HepG2 (cell line): ENCODE data around the gene TIFAB. TPM values are rescaled to one million over a fixed set of nuclear protein-coding genes. Genes with fewer than 3 reads are reported as not detected.

Source experiments
- ETV6 ChIP-seq: sonication (generic); formaldehyde crosslinking; conservative IDR thresholded peaks from 2 replicates; pipeline ENCODE4 v1.4.0; 2020; ENCODE audit warnings: missing genetic modification reagents
- FOSL2 ChIP-seq: sonication (generic); formaldehyde crosslinking; IDR thresholded peaks from 2 replicates; pipeline ENCODE4 v1.4.0; 2020; ENCODE audit warnings: missing genetic modification reagents
- HDAC2 ChIP-seq: sonication (generic); formaldehyde crosslinking; IDR thresholded peaks from 2 replicates; pipeline ENCODE4 v1.4.0; 2020; ENCODE audit warnings: missing genetic modification reagents
- NONO ChIP-seq, 2 experiments: fragments of 450-650 bp in 1 of 2; sonication (generic) in 1 of 2; formaldehyde crosslinking in 1 of 2; IDR thresholded peaks in 1 of 2; conservative IDR thresholded peaks in 1 of 2; 2 replicates each; pipeline versions ENCODE4 v1.6.1 to v1.8.0; 2017 to 2022; ENCODE audit warnings: mild to moderate bottlenecking in 1 of 2, missing genetic modification reagents in 1 of 2, moderate library complexity in 1 of 2
- SRY ChIP-seq: sonication (generic); formaldehyde crosslinking; IDR thresholded peaks from 2 replicates; pipeline ENCODE4 v1.8.0; 2022; ENCODE audit warnings: mild to moderate bottlenecking, missing genetic modification reagents
- TRIM24 ChIP-seq: sonication (generic); formaldehyde crosslinking; IDR thresholded peaks from 2 replicates; pipeline ENCODE4 v1.8.0; 2022; ENCODE audit warnings: mild to moderate bottlenecking, missing genetic modification reagents
- ZNF615 ChIP-seq: sonication (generic); formaldehyde crosslinking; IDR thresholded peaks from 2 replicates; pipeline ENCODE4 v1.5.0; 2020; ENCODE audit warnings: mild to moderate bottlenecking, missing genetic modification reagents, borderline replicate concordance
- ZNF749 ChIP-seq: sonication (generic); formaldehyde crosslinking; IDR thresholded peaks from 2 replicates; pipeline ENCODE4 v1.8.0; 2022; ENCODE audit warnings: mild to moderate bottlenecking, missing genetic modification reagents, moderate library complexity, borderline replicate concordance
- ZNF773 ChIP-seq: sonication (generic); formaldehyde crosslinking; IDR thresholded peaks from 2 replicates; pipeline ENCODE4 v1.4.0; 2020; ENCODE audit warnings: missing genetic modification reagents, borderline replicate concordance
- polyA plus RNA-seq, 8 experiments: library from polyadenylated mRNA; depleted of rRNA in 3 of 8; stranded (reverse) in 7 of 8; unstranded in 1 of 8; fragments of >200 nt; fragmentation: Illumina TruSeq in 4 of 8; extraction: Trizol in 4 of 8; gene quantifications; 2 replicates each; pipeline versions ENCODE4 v1.2.1 to v1.2.3, GENCODE V29; 2011 to 2016; ENCODE audit warnings: low read depth in 4 of 8, missing spikeins in 1 of 8, mixed read lengths in 1 of 8; ENCODE audit not compliant: insufficient read depth in 1 of 8
- total RNA-seq, 5 experiments: library from RNA; depleted of rRNA; stranded (reverse); fragments of >200 nt; fragmentation: Illumina TruSeq; extraction: Trizol; gene quantifications; 2 replicates each; pipeline ENCODE4 v1.2.3, GENCODE V29; 2016; ENCODE audit warnings: low read depth in 1 of 5
- TF ChIP-seq, protein P1 (sequence below): sonication (generic); formaldehyde crosslinking; IDR thresholded peaks from 2 replicates; pipeline ENCODE4 v1.4.0; 2020; ENCODE audit warnings: mild to moderate bottlenecking, missing genetic modification reagents
- TF ChIP-seq, protein P2 (sequence below): sonication (generic); formaldehyde crosslinking; IDR thresholded peaks from 2 replicates; pipeline ENCODE4 v1.8.1; 2023; ENCODE audit warnings: mild to moderate bottlenecking, moderate library complexity, missing genetic modification reagents
- TF ChIP-seq, protein P3 (sequence below): sonication (generic); formaldehyde crosslinking; IDR thresholded peaks from 2 replicates; pipeline ENCODE4 v1.8.0; 2022; ENCODE audit warnings: mild to moderate bottlenecking, missing genetic modification reagents; ENCODE audit not compliant: insufficient replicate concordance
- TF ChIP-seq, protein P4 (sequence below): sonication (generic); formaldehyde crosslinking; IDR thresholded peaks from 2 replicates; pipeline ENCODE4 v1.4.0; 2020; ENCODE audit warnings: missing genetic modification reagents
- TF ChIP-seq, protein P5 (sequence below): IDR thresholded peaks from 2 replicates; pipeline ENCODE4 v1.6.1; 2016; ENCODE audit warnings: control low read depth

Gene TIFAB
- total and polyA plus RNA-seq, 2 of the 13 experiments (the other 11 are each of a cell fraction or from before 2014, with no cell fraction given), result not detected

DNA sequence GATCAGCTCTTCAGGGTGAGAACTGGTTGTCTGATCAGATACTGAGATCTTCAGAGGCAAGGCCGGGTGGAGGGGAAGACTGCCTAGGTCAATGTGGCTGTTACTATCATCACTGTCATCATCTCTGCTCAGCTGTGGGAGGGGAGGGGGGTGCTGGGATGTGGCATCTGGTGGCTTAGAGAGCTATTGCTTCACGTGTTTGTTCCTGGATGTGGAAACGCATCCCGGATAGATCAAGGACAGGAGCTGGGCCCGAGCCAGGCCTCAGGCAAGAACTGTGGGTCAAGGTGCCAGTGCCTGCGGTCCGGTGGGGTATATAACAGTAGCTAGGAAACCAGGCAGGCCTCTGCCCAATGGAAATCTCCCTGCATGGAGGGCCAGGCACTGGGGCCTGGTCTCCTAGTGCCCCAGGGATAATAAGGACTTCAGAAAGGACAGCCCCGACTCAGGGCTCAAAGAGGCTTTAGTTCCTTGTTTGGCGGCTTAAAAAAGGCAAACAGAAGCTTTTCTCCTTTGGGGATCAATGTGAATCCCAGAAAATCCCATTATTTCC, 30.3 kb upstream of the TIFAB start (continued):
- TF ChIP-seq, protein P1, sequence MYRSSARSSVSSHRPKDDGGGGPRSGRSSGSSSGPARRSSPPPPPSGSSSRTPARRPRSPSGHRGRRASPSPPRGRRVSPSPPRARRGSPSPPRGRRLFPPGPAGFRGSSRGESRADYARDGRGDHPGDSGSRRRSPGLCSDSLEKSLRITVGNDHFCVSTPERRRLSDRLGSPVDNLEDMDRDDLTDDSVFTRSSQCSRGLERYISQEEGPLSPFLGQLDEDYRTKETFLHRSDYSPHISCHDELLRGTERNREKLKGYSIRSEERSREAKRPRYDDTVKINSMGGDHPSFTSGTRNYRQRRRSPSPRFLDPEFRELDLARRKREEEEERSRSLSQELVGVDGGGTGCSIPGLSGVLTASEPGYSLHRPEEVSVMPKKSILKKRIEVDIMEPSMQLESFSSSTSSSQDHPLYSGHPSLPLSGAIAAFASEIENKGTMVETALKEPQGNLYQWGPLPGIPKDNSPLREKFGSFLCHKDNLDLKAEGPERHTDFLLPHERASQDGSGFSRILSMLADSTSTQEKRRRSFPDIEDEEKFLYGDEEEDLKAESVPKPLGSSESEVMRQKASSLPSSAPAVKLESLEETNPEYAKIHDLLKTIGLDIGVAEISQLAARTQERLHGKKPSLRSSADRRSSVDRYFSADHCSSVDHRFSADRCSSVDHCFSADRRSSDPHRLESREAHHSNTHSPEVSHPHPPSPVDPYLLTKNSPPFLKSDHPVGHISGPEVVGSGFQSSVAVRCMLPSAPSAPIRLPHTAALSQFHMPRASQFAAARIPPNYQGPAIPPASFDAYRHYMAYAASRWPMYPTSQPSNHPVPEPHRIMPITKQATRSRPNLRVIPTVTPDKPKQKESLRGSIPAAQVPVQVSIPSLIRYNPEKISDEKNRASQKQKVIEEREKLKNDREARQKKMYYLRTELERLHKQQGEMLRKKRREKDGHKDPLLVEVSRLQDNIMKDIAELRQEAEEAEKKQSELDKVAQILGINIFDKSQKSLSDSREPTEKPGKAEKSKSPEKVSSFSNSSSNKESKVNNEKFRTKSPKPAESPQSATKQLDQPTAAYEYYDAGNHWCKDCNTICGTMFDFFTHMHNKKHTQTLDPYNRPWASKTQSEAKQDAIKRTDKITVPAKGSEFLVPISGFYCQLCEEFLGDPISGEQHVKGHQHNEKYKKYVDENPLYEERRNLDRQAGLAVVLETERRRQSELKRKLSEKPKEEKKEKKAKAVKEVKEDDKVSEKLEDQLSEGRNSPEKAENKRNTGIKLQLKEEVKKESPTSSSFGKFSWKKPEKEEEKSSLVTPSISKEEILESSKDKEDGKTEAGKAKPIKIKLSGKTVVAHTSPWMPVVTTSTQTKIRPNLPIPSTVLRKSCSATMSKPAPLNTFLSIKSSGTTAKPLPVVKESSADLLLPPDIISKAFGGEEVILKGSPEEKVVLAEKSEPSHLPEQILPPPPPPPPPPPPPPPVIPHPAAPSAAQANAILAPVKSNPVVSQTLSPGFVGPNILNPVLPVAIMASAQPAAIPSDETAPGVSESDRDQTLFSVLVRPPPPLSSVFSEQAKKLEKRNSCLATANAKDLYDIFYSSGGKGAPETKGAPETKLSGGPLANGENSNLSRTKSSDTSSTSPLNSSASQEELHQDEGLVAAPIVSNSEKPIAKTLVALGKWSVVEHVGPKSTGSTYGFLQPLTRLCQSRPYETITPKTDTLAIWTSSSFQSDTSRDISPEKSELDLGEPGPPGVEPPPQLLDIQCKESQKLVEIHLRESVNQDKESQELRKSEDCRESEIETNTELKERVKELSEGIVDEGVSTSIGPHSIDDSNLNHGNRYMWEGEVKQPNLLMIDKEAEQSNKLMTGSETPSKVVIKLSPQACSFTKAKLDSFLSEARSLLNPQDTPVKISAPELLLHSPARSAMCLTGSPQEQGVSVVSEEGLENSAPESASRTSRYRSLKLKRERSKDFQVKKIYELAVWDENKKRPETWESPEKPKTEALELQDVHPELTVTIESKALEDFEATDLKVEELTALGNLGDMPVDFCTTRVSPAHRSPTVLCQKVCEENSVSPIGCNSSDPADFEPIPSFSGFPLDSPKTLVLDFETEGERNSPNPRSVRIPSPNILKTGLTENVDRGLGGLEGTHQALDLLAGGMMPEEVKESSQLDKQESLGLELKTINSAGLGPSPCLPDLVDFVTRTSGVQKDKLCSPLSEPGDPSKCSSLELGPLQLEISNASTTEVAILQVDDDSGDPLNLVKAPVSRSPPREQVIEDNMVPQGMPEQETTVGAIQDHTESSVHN (CRISPR knock-in tag), result no peak
- TF ChIP-seq NONO (IDR thresholded peaks at IDR 0.05) (no peak), NONO (CRISPR knock-in tag; conservative IDR thresholded peaks at IDR 0.05) (peak; percentile 80; the same call in 1 of the 2 replicates), ZNF615 (CRISPR knock-in tag) (no peak), ZNF773 (CRISPR knock-in tag) (no peak), ETV6 (no peak), SRY (CRISPR knock-in tag) (no peak), HDAC2 (CRISPR knock-in tag) (peak; percentile 95), TRIM24 (peak; percentile 93), FOSL2 (CRISPR knock-in tag) (peak; percentile 84), ZNF749 (CRISPR knock-in tag) (no peak)
- TF ChIP-seq, protein P2, sequence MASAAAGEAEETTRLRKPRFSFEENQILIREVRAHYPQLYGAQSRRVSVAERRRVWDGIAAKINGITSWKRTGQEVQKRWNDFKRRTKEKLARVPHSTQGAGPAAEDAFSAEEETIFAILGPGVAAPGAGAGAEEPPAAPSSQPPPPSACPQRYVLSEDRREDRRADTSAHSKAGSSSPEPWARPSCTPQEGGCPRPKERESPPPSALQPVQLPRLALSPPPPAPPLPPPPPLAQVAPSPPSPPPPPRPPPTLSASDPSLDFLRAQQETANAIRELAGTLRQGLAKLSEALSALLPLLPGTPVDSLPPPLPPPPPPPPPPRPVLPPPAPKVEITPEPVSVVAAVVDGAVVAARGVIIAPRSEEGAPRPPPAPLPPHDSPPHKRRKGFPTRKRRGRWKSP (CRISPR knock-in tag), result peak; percentile 50; the same call in 1 of the 2 replicates
- TF ChIP-seq, protein P3, sequence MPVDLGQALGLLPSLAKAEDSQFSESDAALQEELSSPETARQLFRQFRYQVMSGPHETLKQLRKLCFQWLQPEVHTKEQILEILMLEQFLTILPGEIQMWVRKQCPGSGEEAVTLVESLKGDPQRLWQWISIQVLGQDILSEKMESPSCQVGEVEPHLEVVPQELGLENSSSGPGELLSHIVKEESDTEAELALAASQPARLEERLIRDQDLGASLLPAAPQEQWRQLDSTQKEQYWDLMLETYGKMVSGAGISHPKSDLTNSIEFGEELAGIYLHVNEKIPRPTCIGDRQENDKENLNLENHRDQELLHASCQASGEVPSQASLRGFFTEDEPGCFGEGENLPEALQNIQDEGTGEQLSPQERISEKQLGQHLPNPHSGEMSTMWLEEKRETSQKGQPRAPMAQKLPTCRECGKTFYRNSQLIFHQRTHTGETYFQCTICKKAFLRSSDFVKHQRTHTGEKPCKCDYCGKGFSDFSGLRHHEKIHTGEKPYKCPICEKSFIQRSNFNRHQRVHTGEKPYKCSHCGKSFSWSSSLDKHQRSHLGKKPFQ, result no peak
- TF ChIP-seq, protein P4, sequence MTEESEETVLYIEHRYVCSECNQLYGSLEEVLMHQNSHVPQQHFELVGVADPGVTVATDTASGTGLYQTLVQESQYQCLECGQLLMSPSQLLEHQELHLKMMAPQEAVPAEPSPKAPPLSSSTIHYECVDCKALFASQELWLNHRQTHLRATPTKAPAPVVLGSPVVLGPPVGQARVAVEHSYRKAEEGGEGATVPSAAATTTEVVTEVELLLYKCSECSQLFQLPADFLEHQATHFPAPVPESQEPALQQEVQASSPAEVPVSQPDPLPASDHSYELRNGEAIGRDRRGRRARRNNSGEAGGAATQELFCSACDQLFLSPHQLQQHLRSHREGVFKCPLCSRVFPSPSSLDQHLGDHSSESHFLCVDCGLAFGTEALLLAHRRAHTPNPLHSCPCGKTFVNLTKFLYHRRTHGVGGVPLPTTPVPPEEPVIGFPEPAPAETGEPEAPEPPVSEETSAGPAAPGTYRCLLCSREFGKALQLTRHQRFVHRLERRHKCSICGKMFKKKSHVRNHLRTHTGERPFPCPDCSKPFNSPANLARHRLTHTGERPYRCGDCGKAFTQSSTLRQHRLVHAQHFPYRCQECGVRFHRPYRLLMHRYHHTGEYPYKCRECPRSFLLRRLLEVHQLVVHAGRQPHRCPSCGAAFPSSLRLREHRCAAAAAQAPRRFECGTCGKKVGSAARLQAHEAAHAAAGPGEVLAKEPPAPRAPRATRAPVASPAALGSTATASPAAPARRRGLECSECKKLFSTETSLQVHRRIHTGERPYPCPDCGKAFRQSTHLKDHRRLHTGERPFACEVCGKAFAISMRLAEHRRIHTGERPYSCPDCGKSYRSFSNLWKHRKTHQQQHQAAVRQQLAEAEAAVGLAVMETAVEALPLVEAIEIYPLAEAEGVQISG (CRISPR knock-in tag), result peak; percentile 86
- TF ChIP-seq, protein P5, sequence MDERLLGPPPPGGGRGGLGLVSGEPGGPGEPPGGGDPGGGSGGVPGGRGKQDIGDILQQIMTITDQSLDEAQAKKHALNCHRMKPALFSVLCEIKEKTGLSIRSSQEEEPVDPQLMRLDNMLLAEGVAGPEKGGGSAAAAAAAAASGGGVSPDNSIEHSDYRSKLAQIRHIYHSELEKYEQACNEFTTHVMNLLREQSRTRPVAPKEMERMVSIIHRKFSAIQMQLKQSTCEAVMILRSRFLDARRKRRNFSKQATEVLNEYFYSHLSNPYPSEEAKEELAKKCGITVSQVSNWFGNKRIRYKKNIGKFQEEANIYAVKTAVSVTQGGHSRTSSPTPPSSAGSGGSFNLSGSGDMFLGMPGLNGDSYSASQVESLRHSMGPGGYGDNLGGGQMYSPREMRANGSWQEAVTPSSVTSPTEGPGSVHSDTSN (CRISPR knock-in tag), result no peak
